Activated naive CD4-positive, alpha-beta T cell treated with anti-CD3 and anti-CD28 coated beads, Interleukin-2, amount 10 ng/mL, durations not matched to agents 7 days and 5 days (primary cell): ENCODE results near the gene CCDC43.
"Not testable (repeated sequence)": the region's sequence is repeated elsewhere in the genome, so short reads cannot be mapped to it uniquely, and the experiment has no call there.

Source experiments
- CTCF ChIA-PET: fragments of 350-600 bp; sonication (Branson Sonifier 250); formaldehyde crosslinking; loops from one replicate; lab custom pipeline; 2021; ENCODE audit warnings: antibody characterized with exemption; lab: Charles Lee
- DNase-seq: peaks from one replicate; pipeline ENCODE4 v3.0.0-alpha.2; 2020
- H3K27ac Mint-ChIP-seq: one replicate; pipeline ENCODE4 v1.8.0; 2021; ENCODE audit warnings: mild to moderate bottlenecking, moderate library complexity, mixed read lengths
- H3K27me3 Mint-ChIP-seq: one replicate; pipeline ENCODE4 v1.8.0; 2021; ENCODE audit warnings: mild to moderate bottlenecking, mixed read lengths
- H3K36me3 Mint-ChIP-seq: one replicate; pipeline ENCODE4 v1.8.0; 2021; ENCODE audit warnings: mixed read lengths
- H3K4me1 Mint-ChIP-seq: one replicate; pipeline ENCODE4 v1.8.0; 2021; ENCODE audit warnings: mixed read lengths
- H3K4me3 Mint-ChIP-seq: one replicate; pipeline ENCODE4 v1.8.0; 2021; ENCODE audit warnings: mild to moderate bottlenecking, moderate library complexity, mixed read lengths
- H3K9me3 Mint-ChIP-seq: one replicate; pipeline ENCODE4 v1.8.0; 2021; ENCODE audit warnings: mixed read lengths

CCDC43 gene

GRCh38 chr17:44690746-44691306 lies 1.2 kb upstream of the CCDC43 start:
- DNase-seq, result peak; percentile 30
- H3K27me3 Mint-ChIP-seq, H3K36me3 Mint-ChIP-seq, H3K9me3 Mint-ChIP-seq: not testable (repeated sequence)
- Mint-ChIP-seq H3K4me1 (peaks cover 35% of the 10 kb centered on the region), H3K4me3 (peak overlapping the region; percentile 47), H3K27ac (peak overlapping the region; percentile 56)
- CTCF ChIA-PET, result interaction anchor here (0.6 to 1.4 kb wide), 3 partner anchors 8 to 141 kb away, joined by 3 to 6 read pairs (median 5); no protein-coding TSS in a partner anchor

GRCh38 chr17:44688675-44689476 lies 700 bp downstream of the CCDC43 start:
- peak overlapping the region; percentile 94 for H3K4me3 Mint-ChIP-seq
- H3K9me3 Mint-ChIP-seq, result no peaks in the 10 kb centered on the region
- CTCF ChIA-PET, result interaction anchor here (1.1 to 1.2 kb wide), 2 partner anchors 12 to 14 kb away, joined by 3 read pairs; no protein-coding TSS in a partner anchor
- peaks cover 11% of the 10 kb centered on the region for H3K36me3 Mint-ChIP-seq
- no peaks in the 10 kb centered on the region for H3K27me3 Mint-ChIP-seq
- H3K27ac Mint-ChIP-seq, result peak overlapping the region; percentile 93
- H3K4me1 Mint-ChIP-seq, result peaks cover 35% of the 10 kb centered on the region
- DNase-seq, result no peak

- no peak for DNase-seq
- H3K27ac Mint-ChIP-seq, result no peak overlapping the region
- H3K9me3 Mint-ChIP-seq, result no peaks in the 10 kb centered on the region
- peak overlapping the region; percentile 94 for H3K4me3 Mint-ChIP-seq
- CTCF ChIA-PET, result interaction anchor here (1.1 kb wide), 1 partner anchor 13 kb away, joined by 3 read pairs; no protein-coding TSS in a partner anchor
- H3K36me3 Mint-ChIP-seq, result peaks cover 16% of the 10 kb centered on the region
- H3K4me1 Mint-ChIP-seq, result peaks cover 38% of the 10 kb centered on the region
- H3K27me3 Mint-ChIP-seq, result no peaks in the 10 kb centered on the region
These were observed 1.4 kb downstream of the CCDC43 start for GRCh38 chr17:44688200-44688599.

GRCh38 chr17:44687756-44688155 lies 1.8 kb downstream of the CCDC43 start:
- CTCF ChIA-PET, result interaction anchor here (1.1 kb wide), 1 partner anchor 13 kb away, joined by 3 read pairs; no protein-coding TSS in a partner anchor
- Mint-ChIP-seq H3K9me3 (no peaks in the 10 kb centered on the region), H3K36me3 (peaks cover 17% of the 10 kb centered on the region), H3K27me3 (no peaks in the 10 kb centered on the region), H3K4me3 (no peak overlapping the region), H3K27ac (no peak overlapping the region), H3K4me1 (peaks cover 38% of the 10 kb centered on the region)
- DNase-seq, result no peak

GRCh38 chr17:44683303-44683702 lies 6.3 kb downstream of the CCDC43 start:
- H3K4me3 Mint-ChIP-seq, DNase-seq, H3K27me3 Mint-ChIP-seq, H3K9me3 Mint-ChIP-seq, CTCF ChIA-PET: not testable (repeated sequence)
- peaks cover 12% of the 10 kb centered on the region for H3K4me1 Mint-ChIP-seq
- H3K36me3 Mint-ChIP-seq, result peaks cover 27% of the 10 kb centered on the region
- peak overlapping the region; percentile 60 for H3K27ac Mint-ChIP-seq

- no peaks in the 10 kb centered on the region for H3K27me3 Mint-ChIP-seq
- peaks cover 22% of the 10 kb centered on the region for H3K36me3 Mint-ChIP-seq
- H3K27ac Mint-ChIP-seq, result no peak overlapping the region
- CTCF ChIA-PET, result no interaction called here
- no peaks in the 10 kb centered on the region for H3K9me3 Mint-ChIP-seq
- no peak for DNase-seq
- H3K4me1 Mint-ChIP-seq, result no peaks in the 10 kb centered on the region
- no peak overlapping the region for H3K4me3 Mint-ChIP-seq
These were observed 12.4 kb downstream of the CCDC43 start for GRCh38 chr17:44677136-44677535.

GRCh38 chr17:44673893-44674292 lies 15.7 kb downstream of the CCDC43 start:
- no peak for DNase-seq
- Mint-ChIP-seq H3K27me3 (no peaks in the 10 kb centered on the region), H3K36me3 (peaks cover 11% of the 10 kb centered on the region), H3K27ac (no peak overlapping the region), H3K4me1 (no peaks in the 10 kb centered on the region), H3K9me3 (no peaks in the 10 kb centered on the region), H3K4me3 (no peak overlapping the region)
- CTCF ChIA-PET, result no interaction called here

- Mint-ChIP-seq H3K4me3 (no peak overlapping the region), H3K27me3 (peaks cover 5% of the 10 kb centered on the region), H3K4me1 (no peaks in the 10 kb centered on the region), H3K36me3 (peaks cover 4% of the 10 kb centered on the region), H3K9me3 (no peaks in the 10 kb centered on the region), H3K27ac (no peak overlapping the region)
- no peak for DNase-seq
- CTCF ChIA-PET, result interaction anchor here (0.9 to 2.4 kb wide), 5 partner anchors 9 to 146 kb away, joined by 3 to 12 read pairs (median 4); partner anchors contain the start of gene MEIOC
These were observed 17.0 kb downstream of the CCDC43 start for GRCh38 chr17:44672479-44673093.

- DNase-seq, result no peak
- Mint-ChIP-seq H3K36me3 (no peaks in the 10 kb centered on the region), H3K4me1 (no peaks in the 10 kb centered on the region), H3K4me3 (no peak overlapping the region), H3K27ac (no peak overlapping the region), H3K9me3 (no peaks in the 10 kb centered on the region), H3K27me3 (peaks cover 19% of the 10 kb centered on the region)
- CTCF ChIA-PET, result no interaction called here
These were observed 23.6 kb downstream of the CCDC43 start for GRCh38 chr17:44666006-44666405.

GRCh38 chr17:44664867-44665266 lies 24.7 kb downstream of the CCDC43 start:
- no peaks in the 10 kb centered on the region for H3K9me3 Mint-ChIP-seq
- H3K27me3 Mint-ChIP-seq, result peaks cover 19% of the 10 kb centered on the region
- DNase-seq, result no peak
- no peaks in the 10 kb centered on the region for H3K36me3 Mint-ChIP-seq
- H3K27ac Mint-ChIP-seq, result no peak overlapping the region
- no peak overlapping the region for H3K4me3 Mint-ChIP-seq
- H3K4me1 Mint-ChIP-seq, result no peaks in the 10 kb centered on the region
- CTCF ChIA-PET, result no interaction called here

- CTCF ChIA-PET, result no interaction called here
- Mint-ChIP-seq H3K4me3 (no peak overlapping the region), H3K27ac (no peak overlapping the region), H3K4me1 (no peaks in the 10 kb centered on the region), H3K27me3 (peaks cover 20% of the 10 kb centered on the region), H3K36me3 (no peaks in the 10 kb centered on the region), H3K9me3 (no peaks in the 10 kb centered on the region)
- no peak for DNase-seq
These were observed 26.5 kb downstream of the CCDC43 start for GRCh38 chr17:44663095-44663494.

GRCh38 chr17:44661835-44662234 lies 27.7 kb downstream of the CCDC43 start:
- DNase-seq, result no peak
- peaks cover 4% of the 10 kb centered on the region for H3K4me1 Mint-ChIP-seq
- CTCF ChIA-PET, result no interaction called here
- peaks cover 3% of the 10 kb centered on the region for H3K36me3 Mint-ChIP-seq
- peaks cover 26% of the 10 kb centered on the region for H3K27me3 Mint-ChIP-seq
- H3K4me3 Mint-ChIP-seq, result no peak overlapping the region
- no peak overlapping the region for H3K27ac Mint-ChIP-seq
- no peaks in the 10 kb centered on the region for H3K9me3 Mint-ChIP-seq

- CTCF ChIA-PET, result interaction anchor here (0.6 to 1.1 kb wide), 2 partner anchors 16 to 1305 kb away, joined by 3 to 6 read pairs; no protein-coding TSS in a partner anchor
- H3K27me3 Mint-ChIP-seq, result peaks cover 63% of the 10 kb centered on the region
- H3K4me3 Mint-ChIP-seq, result peak within 1 kb of the TSS; percentile 57
- no peak within 1 kb of the TSS for H3K27ac Mint-ChIP-seq
- no peaks in the 10 kb centered on the region for H3K9me3 Mint-ChIP-seq
- peak; percentile 59 for DNase-seq
- peaks cover 8% of the 10 kb centered on the region for H3K4me1 Mint-ChIP-seq
- peaks cover 3% of the 10 kb centered on the region for H3K36me3 Mint-ChIP-seq
These were observed 33.4 kb downstream of the CCDC43 start, which contains the start of gene MEIOC for GRCh38 chr17:44655983-44656710. TSS of gene MEIOC (plus strand) at chr17:44656468. CDS start at chr17:44656614, 146 bp downstream.

GRCh38 chr17:44653954-44654353 lies 35.6 kb downstream of the CCDC43 start:
- peaks cover 8% of the 10 kb centered on the region for H3K4me1 Mint-ChIP-seq
- H3K4me3 Mint-ChIP-seq, result no peak overlapping the region
- peaks cover 3% of the 10 kb centered on the region for H3K36me3 Mint-ChIP-seq
- H3K9me3 Mint-ChIP-seq, result no peaks in the 10 kb centered on the region
- CTCF ChIA-PET, result no interaction called here
- no peak overlapping the region for H3K27ac Mint-ChIP-seq
- H3K27me3 Mint-ChIP-seq, result peaks cover 78% of the 10 kb centered on the region
- DNase-seq, result no peak
